Neural cell (in vitro differentiated cells): ENCODE measurements around the gene DLG5. TPM values are rescaled to one million over a fixed set of nuclear protein-coding genes. Genes with fewer than 3 reads are reported as not detected.

Experiments
- H2AFZ ChIP-seq: fragments of 200-600, 300-800 bp; sonication (generic), shearing (Covaris generic); 2 replicates; pipeline ENCODE4 v1.6.0; 2014; ENCODE audit warnings: low read depth, mild to moderate bottlenecking, antibody characterized with exemption, low read length, moderate library complexity
- H3F3A ChIP-seq: fragments of 200-600 bp; shearing (Covaris generic); 2 replicates; pipeline ENCODE4 v1.6.1; 2016; ENCODE audit warnings: mild to moderate bottlenecking, moderate library complexity, mixed read lengths, antibody characterized with exemption, low read length; ENCODE audit not compliant: insufficient read depth, poor library complexity, severe bottlenecking
- H3K27ac ChIP-seq: fragments of 200-600, 300-800 bp; sonication (generic), shearing (Covaris generic); 2 replicates; pipeline ENCODE4 v1.5.1; 2014; ENCODE audit warnings: mild to moderate bottlenecking, low read length, moderate library complexity
- H3K27me3 ChIP-seq: fragments of 300-800, 200-600 bp; sonication (generic), shearing (Covaris generic); 2 replicates; pipeline ENCODE4 v1.6.0; 2014; ENCODE audit warnings: mild to moderate bottlenecking, low read depth, low read length, moderate library complexity; ENCODE audit not compliant: insufficient read depth
- H3K36me3 ChIP-seq: fragments of 300-800, 200-600 bp; sonication (generic), shearing (Covaris generic); 2 replicates; pipeline ENCODE4 v1.5.1; 2014; ENCODE audit warnings: mild to moderate bottlenecking, antibody characterized with exemption, low read length, moderate library complexity; ENCODE audit not compliant: insufficient read depth
- H3K4me2 ChIP-seq: fragments of 300-800, 200-600 bp; sonication (generic), shearing (Covaris generic); 2 replicates; pipeline ENCODE4 v1.6.0; 2014; ENCODE audit warnings: mild to moderate bottlenecking, low read length
- H3K4me3 ChIP-seq: fragments of 300-800, 200-600 bp; sonication (generic), shearing (Covaris generic); 2 replicates; pipeline ENCODE4 v1.5.1; 2014; ENCODE audit warnings: mild to moderate bottlenecking, low read length, moderate library complexity
- H3K79me2 ChIP-seq: fragments of 200-600 bp; shearing (Covaris generic); replicated peaks from 2 replicates; pipeline ENCODE4 v1.6.0; 2014; ENCODE audit warnings: mild to moderate bottlenecking, low read length, moderate library complexity; ENCODE audit not compliant: insufficient read depth
- H3K9ac ChIP-seq: fragments of 300-800, 200-600 bp; sonication (generic), shearing (Covaris generic); 2 replicates; pipeline ENCODE4 v1.6.1; 2016; ENCODE audit warnings: mild to moderate bottlenecking, low read length, mixed read lengths
- H3K9me2 ChIP-seq: fragments of 200-600 bp; shearing (Covaris generic); 2 replicates; pipeline ENCODE4 v1.6.1; 2016; ENCODE audit warnings: mild to moderate bottlenecking, low read length, mixed read lengths; ENCODE audit not compliant: insufficient read depth
- H3K9me3 ChIP-seq: fragments of 200-600, 300-800 bp; sonication (generic), shearing (Covaris generic); 2 replicates; pipeline ENCODE4 v1.6.1; 2016; ENCODE audit warnings: mild to moderate bottlenecking, mixed run types, low read length, moderate library complexity, mixed read lengths
- H4K20me1 ChIP-seq: fragments of 200-600 bp; shearing (Covaris generic); 2 replicates; pipeline ENCODE4 v1.6.1; 2016; ENCODE audit warnings: mild to moderate bottlenecking, mixed run types; ENCODE audit not compliant: insufficient read depth
- CTCF ChIP-seq: fragments of 450-650 bp; IDR thresholded peaks from 2 replicates; pipeline ENCODE4 v1.5.1; 2014; ENCODE audit warnings: antibody characterized with exemption, mild to moderate bottlenecking, moderate library complexity; ENCODE audit not compliant: poor library complexity, severe bottlenecking
- EP300 ChIP-seq: fragments of 450-650 bp; conservative IDR thresholded peaks from 2 replicates; pipeline ENCODE4 v1.6.1; 2014; ENCODE audit warnings: antibody characterized with exemption, mild to moderate bottlenecking, moderate library complexity; ENCODE audit not compliant: poor library complexity, severe bottlenecking
- EZH2 ChIP-seq: fragments of 200-600, 300-800 bp; shearing (Covaris generic), sonication (generic); IDR thresholded peaks from 2 replicates; pipeline ENCODE4 v1.6.1; 2014; ENCODE audit warnings: antibody characterized with exemption, low read length, borderline replicate concordance, mild to moderate bottlenecking; ENCODE audit not compliant: insufficient read depth, poor library complexity, severe bottlenecking
- MXI1 ChIP-seq: fragments of 450-650 bp; conservative IDR thresholded peaks from 2 replicates; pipeline ENCODE4 v1.6.1; 2014; ENCODE audit warnings: antibody characterized with exemption, mild to moderate bottlenecking; ENCODE audit not compliant: poor library complexity, severe bottlenecking
- POLR2AphosphoS5 ChIP-seq: IDR thresholded peaks from 2 replicates; pipeline ENCODE4 v1.6.1; 2012
- RAD21 ChIP-seq: fragments of 450-650 bp; conservative IDR thresholded peaks from 2 replicates; pipeline ENCODE4 v1.6.1; 2014; ENCODE audit warnings: antibody characterized with exemption, mild to moderate bottlenecking, moderate library complexity
- REST ChIP-seq: IDR thresholded peaks from 2 replicates; pipeline ENCODE4 v1.6.1; 2012; ENCODE audit warnings: borderline replicate concordance
- SMC3 ChIP-seq: fragments of 450-650 bp; conservative IDR thresholded peaks from 2 replicates; pipeline ENCODE4 v1.6.1; 2014; ENCODE audit warnings: antibody characterized with exemption, mild to moderate bottlenecking, moderate library complexity; ENCODE audit not compliant: poor library complexity
- TAF1 ChIP-seq: IDR thresholded peaks from 2 replicates; pipeline ENCODE4 v1.6.1; 2012; ENCODE audit warnings: low read depth
- polyA plus RNA-seq: library from polyadenylated mRNA; depleted of rRNA; stranded (reverse); fragments of >200 nt; gene quantifications from 2 replicates; pipeline ENCODE4 v1.2.3, GENCODE V29; 2014

The DLG5 gene
- polyA plus RNA-seq, 1 donor from 2014 or later = 72.9 TPM

GRCh38 chr10:77970869-77971803 lies 44.6 kb upstream of the DLG5 start:
- no peak overlapping the region for H2AFZ ChIP-seq
- TF ChIP-seq RAD21 (no peak), SMC3 (no peak), EZH2 (no peak), REST (no peak), MXI1 (no peak), TAF1 (no peak), EP300 (no peak), CTCF (no peak), POLR2AphosphoS5 (no peak)
- H3K36me3 ChIP-seq = peaks cover 6% of the 10 kb centered on the region
- H3K9ac ChIP-seq = no peak overlapping the region
- H4K20me1 ChIP-seq = no peaks in the 10 kb centered on the region
- no peak overlapping the region for H3K27ac ChIP-seq
- no peaks in the 10 kb centered on the region for H3F3A ChIP-seq
- H3K9me3 ChIP-seq = no peaks in the 10 kb centered on the region
- H3K4me3 ChIP-seq = no peak overlapping the region
- no peak overlapping the region for H3K4me2 ChIP-seq
- H3K79me2 ChIP-seq = no peaks in the 10 kb centered on the region
- H3K27me3 ChIP-seq = no peaks in the 10 kb centered on the region
- no peaks in the 10 kb centered on the region for H3K9me2 ChIP-seq

- Histone ChIP-seq H3K27ac (peak overlapping the region; percentile 94), H3F3A (no peaks in the 10 kb centered on the region), H3K27me3 (no peaks in the 10 kb centered on the region), H2AFZ (no peak overlapping the region), H4K20me1 (no peaks in the 10 kb centered on the region), H3K9me3 (no peaks in the 10 kb centered on the region), H3K36me3 (peaks cover 6% of the 10 kb centered on the region), H3K4me2 (no peak overlapping the region), H3K9me2 (no peaks in the 10 kb centered on the region), H3K79me2 (no peaks in the 10 kb centered on the region), H3K9ac (peak overlapping the region; percentile 36), H3K4me3 (no peak overlapping the region)
- TF ChIP-seq EP300 (no peak), CTCF (no peak), SMC3 (no peak)
Observed at GRCh38 chr10:77969114-77969513, 42.6 kb upstream of the DLG5 start.
